ENCODE measurements around the gene NHLRC3. TPM values are rescaled to one million over a fixed set of nuclear protein-coding genes. Genes with fewer than 3 reads are reported as not detected.

The NHLRC3 gene
- total RNA-seq, 1 experiment from 2014 or later: 12.3 TPM

DNA sequence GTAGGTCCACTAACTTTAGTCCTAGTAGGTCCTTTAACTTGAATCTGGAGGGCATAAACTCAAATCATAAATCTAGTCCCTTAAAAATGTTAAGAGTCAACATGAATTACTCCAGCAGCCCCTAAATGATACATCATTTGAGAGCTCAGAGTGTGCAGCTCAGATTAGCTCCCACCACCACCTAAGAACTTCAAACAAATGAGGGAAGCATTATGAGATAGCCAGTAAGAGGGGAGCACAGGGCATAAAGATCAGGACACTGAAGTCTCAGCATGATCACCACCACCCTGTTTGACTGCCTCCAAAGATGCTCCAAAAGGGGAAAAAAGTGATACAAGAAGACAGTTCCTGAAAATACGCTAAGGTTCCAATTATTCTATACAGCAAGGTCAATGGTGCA lies 6.1 kb upstream of the NHLRC3 start:
- DNase-seq (ENCODE audit: low spot score): no peak
- H3K4me1 ChIP-seq (ENCODE audit: insufficient read depth, low read length, poor library complexity, severe bottlenecking): peaks cover 6% of the 10 kb centered on the region
- no TSS peak for BruUV-seq (replicated peaks)
- H3K9me3 ChIP-seq (ENCODE audit: low read depth, low read length, poor library complexity, severe bottlenecking): no peaks in the 10 kb centered on the region
- POLR2A ChIA-PET (ENCODE audit: low non-redundant PET): no interaction called here
- peaks cover 17% of the 10 kb centered on the region for H3K36me3 ChIP-seq (ENCODE audit: insufficient read depth, low read length, poor library complexity, severe bottlenecking)
- no peak overlapping the region for H3K4me3 ChIP-seq (ENCODE audit: low read depth, low read length, poor library complexity, severe bottlenecking)
- CTCF ChIA-PET: no interaction called here
- TF ChIP-seq EZH2 (IDR thresholded peaks at IDR 0.05; ENCODE audit: borderline replicate concordance, low read depth, low read length, poor library complexity, severe bottlenecking) (no peak), CTCF (conservative IDR thresholded peaks at IDR 0.05; ENCODE audit: low read depth, low read length) (no peak)
- H3K27me3 ChIP-seq (replicated peaks; ENCODE audit: insufficient read depth, low read depth, low read length, poor library complexity): no peaks in the 10 kb centered on the region
- intact Hi-C loops (cut with micrococcal nuclease; ENCODE audit: unreplicated experiment): loop anchor here (10.0 kb wide), 1 partner anchor 367 kb away; no protein-coding TSS in a partner anchor
- no peak overlapping the region for H3K27ac ChIP-seq (ENCODE audit: low read depth, low read length, poor library complexity, severe bottlenecking)

GRCh38 chr13:39034085-39034484 lies 4.2 kb upstream of the NHLRC3 start:
- no peak overlapping the region for H3K4me3 ChIP-seq (ENCODE audit: low read depth, low read length, poor library complexity, severe bottlenecking)
- ChIA-PET CTCF (no interaction called here), POLR2A (ENCODE audit: low non-redundant PET) (no interaction called here)
- TF ChIP-seq CTCF (conservative IDR thresholded peaks at IDR 0.05; ENCODE audit: low read depth, low read length) (no peak), EZH2 (IDR thresholded peaks at IDR 0.05; ENCODE audit: borderline replicate concordance, low read depth, low read length, poor library complexity, severe bottlenecking) (no peak)
- DNase-seq (ENCODE audit: low spot score): no peak
- no peak overlapping the region for H3K27ac ChIP-seq (ENCODE audit: low read depth, low read length, poor library complexity, severe bottlenecking)
- intact Hi-C loops (cut with micrococcal nuclease; ENCODE audit: unreplicated experiment): loop anchor here (10.0 kb wide), 1 partner anchor 369 kb away; no protein-coding TSS in a partner anchor
- no peaks in the 10 kb centered on the region for H3K9me3 ChIP-seq (ENCODE audit: low read depth, low read length, poor library complexity, severe bottlenecking)
- BruUV-seq (replicated peaks): no TSS peak
- no peaks in the 10 kb centered on the region for H3K36me3 ChIP-seq (ENCODE audit: insufficient read depth, low read length, poor library complexity, severe bottlenecking)
- peaks cover 6% of the 10 kb centered on the region for H3K4me1 ChIP-seq (ENCODE audit: insufficient read depth, low read length, poor library complexity, severe bottlenecking)
- no peaks in the 10 kb centered on the region for H3K27me3 ChIP-seq (replicated peaks; ENCODE audit: insufficient read depth, low read depth, low read length, poor library complexity)

DNA sequence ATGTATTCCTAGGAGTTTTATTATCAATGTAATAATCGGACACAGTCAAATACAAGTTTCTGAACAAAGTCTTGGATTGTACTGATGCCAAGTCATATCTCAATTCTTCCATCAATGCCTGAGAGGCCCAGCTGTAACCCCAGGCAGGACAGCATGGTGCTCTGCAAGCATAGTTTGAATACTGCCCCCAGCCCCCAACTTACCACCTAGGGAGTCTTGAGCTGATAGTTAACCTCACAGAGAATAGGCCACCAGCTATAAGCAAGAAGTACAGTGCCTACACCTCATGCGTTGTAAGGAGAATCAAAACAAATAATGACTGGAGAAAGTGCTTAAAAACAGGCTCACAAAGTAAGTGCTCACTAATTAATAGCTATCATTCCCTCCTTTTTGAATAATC lies 3.1 kb upstream of the NHLRC3 start:
- H3K36me3 ChIP-seq (ENCODE audit: insufficient read depth, low read length, poor library complexity, severe bottlenecking): no peaks in the 10 kb centered on the region
- intact Hi-C loops (cut with micrococcal nuclease; ENCODE audit: unreplicated experiment): loop anchor here (5.0 to 10.0 kb wide), 2 partner anchors 370 to 637 kb away; no protein-coding TSS in a partner anchor
- H3K9me3 ChIP-seq (ENCODE audit: low read depth, low read length, poor library complexity, severe bottlenecking): no peaks in the 10 kb centered on the region
- no TSS peak for BruUV-seq (replicated peaks)
- no peaks in the 10 kb centered on the region for H3K27me3 ChIP-seq (replicated peaks; ENCODE audit: insufficient read depth, low read depth, low read length, poor library complexity)
- H3K4me1 ChIP-seq (ENCODE audit: insufficient read depth, low read length, poor library complexity, severe bottlenecking): peaks cover 16% of the 10 kb centered on the region
- POLR2A ChIA-PET (ENCODE audit: low non-redundant PET): no interaction called here
- TF ChIP-seq CTCF (conservative IDR thresholded peaks at IDR 0.05; ENCODE audit: low read depth, low read length) (no peak), EZH2 (IDR thresholded peaks at IDR 0.05; ENCODE audit: borderline replicate concordance, low read depth, low read length, poor library complexity, severe bottlenecking) (no peak)
- peak overlapping the region; percentile 89 for H3K4me3 ChIP-seq (ENCODE audit: low read depth, low read length, poor library complexity, severe bottlenecking)
- CTCF ChIA-PET: interaction anchor here (0.6 kb wide), 1 partner anchor 621 kb away, joined by 3 read pairs; no protein-coding TSS in a partner anchor
- DNase-seq (ENCODE audit: low spot score): no peak
- no peak overlapping the region for H3K27ac ChIP-seq (ENCODE audit: low read depth, low read length, poor library complexity, severe bottlenecking)

Measured in A673 (cell line).